Caco-2 (cell line): ENCODE results near the gene FAIM. TPM values are rescaled to one million over a fixed set of nuclear protein-coding genes. Genes with fewer than 3 reads are reported as not detected.
A peak's percentile ranks its signal among the peaks of the same experiment; 100 is the strongest.
"Not testable (repeated sequence)": the region's sequence is repeated elsewhere in the genome, so short reads cannot be mapped to it uniquely, and the experiment has no call there.

ENCODE experiments used
- BruUV-seq: library from RNA; stranded (reverse); fragments of 400-500 nt; replicated peaks from 2 replicates; lab custom pipeline; 2021; lab: Mats Ljungman, UMichigan
- CTCF ChIA-PET: fragments of 300-600 bp; sonication (Branson Sonifier 250); formaldehyde crosslinking; loops from one replicate; lab custom pipeline; 2022; ENCODE audit warnings: antibody characterized with exemption; lab: Charles Lee
- POLR2A ChIA-PET: fragments of 300-600 bp; sonication (Branson Sonifier 250); formaldehyde crosslinking; loops from one replicate; lab custom pipeline; 2022; ENCODE audit warnings: antibody characterized with exemption; lab: Charles Lee
- DNase-seq, 2 experiments: peaks; one replicate each; pipeline versions ENCODE4 v3.0.0 to v3.0.0-alpha.2; 2020 to 2022
- H3K27me3 ChIP-seq: replicated peaks from 2 replicates; pipeline ENCODE4 v1.6.0; 2011; ENCODE audit warnings: low read length; ENCODE audit not compliant: control insufficient read depth, insufficient read depth
- H3K36me3 ChIP-seq: 2 replicates; pipeline ENCODE4 v1.5.1; 2011; ENCODE audit warnings: low read length; ENCODE audit not compliant: control insufficient read depth, insufficient read depth
- H3K4me1 ChIP-seq: fragments of 250-450 bp; sonication (Bioruptor Pico); 2 replicates; pipeline ENCODE4 v1.5.1; 2020; ENCODE audit warnings: mild to moderate bottlenecking
- H3K4me3 ChIP-seq: 2 replicates; pipeline ENCODE4 v1.5.1; 2011; ENCODE audit warnings: low read depth, mild to moderate bottlenecking, control low read depth, low read length
- H3K9me3 ChIP-seq: fragments of 250-450 bp; sonication (Bioruptor Pico); 2 replicates; pipeline ENCODE4 v1.5.1; 2020; ENCODE audit warnings: mild to moderate bottlenecking, moderate library complexity
- H3K27ac Mint-ChIP-seq: one replicate; pipeline ENCODE4 v1.8.0; 2022; ENCODE audit warnings: mixed read lengths; ENCODE audit not compliant: unreplicated experiment
- H3K27me3 Mint-ChIP-seq: one replicate; pipeline ENCODE4 v1.8.0; 2022; ENCODE audit warnings: mixed read lengths; ENCODE audit not compliant: insufficient read depth, unreplicated experiment
- H3K36me3 Mint-ChIP-seq: one replicate; pipeline ENCODE4 v1.8.0; 2022; ENCODE audit warnings: mild to moderate bottlenecking, mixed read lengths; ENCODE audit not compliant: insufficient read depth, unreplicated experiment
- H3K4me1 Mint-ChIP-seq: one replicate; pipeline ENCODE4 v1.8.0; 2022; ENCODE audit warnings: low read depth, mixed read lengths; ENCODE audit not compliant: unreplicated experiment
- H3K4me3 Mint-ChIP-seq: one replicate; pipeline ENCODE4 v1.8.0; 2022; ENCODE audit warnings: mild to moderate bottlenecking, moderate library complexity, mixed read lengths; ENCODE audit not compliant: unreplicated experiment
- H3K9me3 Mint-ChIP-seq: one replicate; pipeline ENCODE4 v1.8.0; 2022; ENCODE audit warnings: mixed read lengths; ENCODE audit not compliant: unreplicated experiment
- CTCF ChIP-seq, 2 experiments: fragments of 200-600 bp in 1 of 2; IDR thresholded peaks; 1 replicate in 1 of 2; 2 replicates in 1 of 2; pipeline versions ENCODE4 v1.5.1 to v1.8.0; 2011 to 2022; ENCODE audit warnings: antibody characterized with exemption in 1 of 2, control low read depth in 1 of 2, inconsistent platforms in 1 of 2, low read depth in 1 of 2, low read length in 1 of 2, mild to moderate bottlenecking in 1 of 2, moderate library complexity in 1 of 2; ENCODE audit not compliant: insufficient read depth in 1 of 2, severe bottlenecking in 1 of 2, unreplicated experiment in 1 of 2
- intact Hi-C: fragments of 100-400 bp; cut with micrococcal nuclease; formaldehyde crosslinking; loops from one replicate; pipeline ENCODE4 v1.10.0; 2022; ENCODE audit not compliant: unreplicated experiment
- total RNA-seq: library from RNA; stranded (reverse); gene quantifications from 2 replicates; pipeline ENCODE4 v1.2.3, GENCODE V29; 2022

FAIM gene
- total RNA-seq, 1 experiment from 2014 or later: 22.5 TPM

GRCh38 chr3:138566293-138566692 lies 42.3 kb upstream of the FAIM start:
- H3K4me3 Mint-ChIP-seq, intact Hi-C loops, H3K27me3 Mint-ChIP-seq, H3K36me3 ChIP-seq, POLR2A ChIA-PET, H3K9me3 Mint-ChIP-seq, H3K36me3 Mint-ChIP-seq, CTCF ChIA-PET, H3K4me3 ChIP-seq, H3K27ac Mint-ChIP-seq, H3K27me3 ChIP-seq, H3K9me3 ChIP-seq, DNase-seq, BruUV-seq: not testable (repeated sequence)
- H3K4me1 ChIP-seq: peaks cover 11% of the 10 kb centered on the region; the same call in 1 of the 2 replicates
- H3K4me1 Mint-ChIP-seq: peaks cover 21% of the 10 kb centered on the region

- CTCF ChIA-PET: interaction anchor here (0.6 kb wide), 1 partner anchor 348 kb away, joined by 4 read pairs; no protein-coding TSS in a partner anchor
- Mint-ChIP-seq H3K9me3 (no peaks in the 10 kb centered on the region), H3K4me3 (no peak overlapping the region), H3K4me1 (peaks cover 13% of the 10 kb centered on the region), H3K36me3 (no peaks in the 10 kb centered on the region), H3K27me3 (no peaks in the 10 kb centered on the region), H3K27ac (no peak overlapping the region)
- peak; percentile 12 to 52 for TF ChIP-seq CTCF (IDR thresholded peaks at IDR 0.05; ENCODE audit: insufficient read depth in 1 of 2, low read depth in 1 of 2, low read length in 1 of 2, severe bottlenecking in 1 of 2, unreplicated experiment in 1 of 2)
- POLR2A ChIA-PET: no interaction called here
- no TSS peak for BruUV-seq
- no peaks in the 10 kb centered on the region for H3K27me3 ChIP-seq
- peak in 1 of 2 experiments; percentile 20 for DNase-seq
- H3K4me3 ChIP-seq: no peak overlapping the region
- H3K36me3 ChIP-seq: no peaks in the 10 kb centered on the region
- peaks cover 11% of the 10 kb centered on the region; the same call in 1 of the 2 replicates for H3K4me1 ChIP-seq
- intact Hi-C loops: loop anchor here (1.0 kb wide), 2 partner anchors 27 to 348 kb away; partner anchors contain the start of gene CEP70
- H3K9me3 ChIP-seq: no peaks in the 10 kb centered on the region
Observed at GRCh38 chr3:138567403-138567802, 41.2 kb upstream of the FAIM start.

GRCh38 chr3:138569090-138569489 lies 39.5 kb upstream of the FAIM start:
- Histone ChIP-seq H3K27me3 (no peaks in the 10 kb centered on the region), H3K36me3 (no peaks in the 10 kb centered on the region), H3K9me3 (no peaks in the 10 kb centered on the region), H3K4me1 (peaks cover 11% of the 10 kb centered on the region; the same call in 1 of the 2 replicates), H3K4me3 (no peak overlapping the region)
- Mint-ChIP-seq H3K27me3 (no peaks in the 10 kb centered on the region), H3K27ac (no peak overlapping the region), H3K9me3 (no peaks in the 10 kb centered on the region), H3K4me1 (no peaks in the 10 kb centered on the region), H3K4me3 (no peak overlapping the region), H3K36me3 (no peaks in the 10 kb centered on the region)
- TF ChIP-seq CTCF (IDR thresholded peaks at IDR 0.05; ENCODE audit: insufficient read depth in 1 of 2, low read depth in 1 of 2, low read length in 1 of 2, severe bottlenecking in 1 of 2, unreplicated experiment in 1 of 2): no peak
- ChIA-PET POLR2A (no interaction called here), CTCF (no interaction called here)
- BruUV-seq: no TSS peak
- no peak for DNase-seq
- intact Hi-C loops: no loop called here

GRCh38 chr3:138569624-138570023 lies 38.9 kb upstream of the FAIM start:
- H3K27me3 Mint-ChIP-seq, H3K9me3 Mint-ChIP-seq, H3K27me3 ChIP-seq, H3K4me1 Mint-ChIP-seq, H3K4me3 ChIP-seq, H3K27ac Mint-ChIP-seq, H3K36me3 ChIP-seq, CTCF ChIA-PET, H3K4me3 Mint-ChIP-seq, BruUV-seq, DNase-seq, H3K36me3 Mint-ChIP-seq, POLR2A ChIA-PET, H3K9me3 ChIP-seq, intact Hi-C loops: not testable (repeated sequence)
- H3K4me1 ChIP-seq: peaks cover 11% of the 10 kb centered on the region; the same call in 1 of the 2 replicates
